Measurements from ENCODE around the gene RRAD.

- TF ChIP-seq POLR2AphosphoS5 (IDR thresholded peaks at IDR 0.05) (no peak), EZH2 (IDR thresholded peaks at IDR 0.05; ENCODE audit: borderline replicate concordance, insufficient read depth, low read length, poor library complexity, severe bottlenecking) (no peak), TAF1 (IDR thresholded peaks at IDR 0.05; ENCODE audit: low read depth) (no peak), RAD21 (conservative IDR thresholded peaks at IDR 0.05) (no peak), EP300 (conservative IDR thresholded peaks at IDR 0.05; ENCODE audit: poor library complexity, severe bottlenecking) (no peak)
- TF ChIP-seq, protein P1, sequence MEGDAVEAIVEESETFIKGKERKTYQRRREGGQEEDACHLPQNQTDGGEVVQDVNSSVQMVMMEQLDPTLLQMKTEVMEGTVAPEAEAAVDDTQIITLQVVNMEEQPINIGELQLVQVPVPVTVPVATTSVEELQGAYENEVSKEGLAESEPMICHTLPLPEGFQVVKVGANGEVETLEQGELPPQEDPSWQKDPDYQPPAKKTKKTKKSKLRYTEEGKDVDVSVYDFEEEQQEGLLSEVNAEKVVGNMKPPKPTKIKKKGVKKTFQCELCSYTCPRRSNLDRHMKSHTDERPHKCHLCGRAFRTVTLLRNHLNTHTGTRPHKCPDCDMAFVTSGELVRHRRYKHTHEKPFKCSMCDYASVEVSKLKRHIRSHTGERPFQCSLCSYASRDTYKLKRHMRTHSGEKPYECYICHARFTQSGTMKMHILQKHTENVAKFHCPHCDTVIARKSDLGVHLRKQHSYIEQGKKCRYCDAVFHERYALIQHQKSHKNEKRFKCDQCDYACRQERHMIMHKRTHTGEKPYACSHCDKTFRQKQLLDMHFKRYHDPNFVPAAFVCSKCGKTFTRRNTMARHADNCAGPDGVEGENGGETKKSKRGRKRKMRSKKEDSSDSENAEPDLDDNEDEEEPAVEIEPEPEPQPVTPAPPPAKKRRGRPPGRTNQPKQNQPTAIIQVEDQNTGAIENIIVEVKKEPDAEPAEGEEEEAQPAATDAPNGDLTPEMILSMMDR (IDR thresholded peaks at IDR 0.05; ENCODE audit: poor library complexity, severe bottlenecking): no peak
- TF ChIP-seq, protein P2, sequence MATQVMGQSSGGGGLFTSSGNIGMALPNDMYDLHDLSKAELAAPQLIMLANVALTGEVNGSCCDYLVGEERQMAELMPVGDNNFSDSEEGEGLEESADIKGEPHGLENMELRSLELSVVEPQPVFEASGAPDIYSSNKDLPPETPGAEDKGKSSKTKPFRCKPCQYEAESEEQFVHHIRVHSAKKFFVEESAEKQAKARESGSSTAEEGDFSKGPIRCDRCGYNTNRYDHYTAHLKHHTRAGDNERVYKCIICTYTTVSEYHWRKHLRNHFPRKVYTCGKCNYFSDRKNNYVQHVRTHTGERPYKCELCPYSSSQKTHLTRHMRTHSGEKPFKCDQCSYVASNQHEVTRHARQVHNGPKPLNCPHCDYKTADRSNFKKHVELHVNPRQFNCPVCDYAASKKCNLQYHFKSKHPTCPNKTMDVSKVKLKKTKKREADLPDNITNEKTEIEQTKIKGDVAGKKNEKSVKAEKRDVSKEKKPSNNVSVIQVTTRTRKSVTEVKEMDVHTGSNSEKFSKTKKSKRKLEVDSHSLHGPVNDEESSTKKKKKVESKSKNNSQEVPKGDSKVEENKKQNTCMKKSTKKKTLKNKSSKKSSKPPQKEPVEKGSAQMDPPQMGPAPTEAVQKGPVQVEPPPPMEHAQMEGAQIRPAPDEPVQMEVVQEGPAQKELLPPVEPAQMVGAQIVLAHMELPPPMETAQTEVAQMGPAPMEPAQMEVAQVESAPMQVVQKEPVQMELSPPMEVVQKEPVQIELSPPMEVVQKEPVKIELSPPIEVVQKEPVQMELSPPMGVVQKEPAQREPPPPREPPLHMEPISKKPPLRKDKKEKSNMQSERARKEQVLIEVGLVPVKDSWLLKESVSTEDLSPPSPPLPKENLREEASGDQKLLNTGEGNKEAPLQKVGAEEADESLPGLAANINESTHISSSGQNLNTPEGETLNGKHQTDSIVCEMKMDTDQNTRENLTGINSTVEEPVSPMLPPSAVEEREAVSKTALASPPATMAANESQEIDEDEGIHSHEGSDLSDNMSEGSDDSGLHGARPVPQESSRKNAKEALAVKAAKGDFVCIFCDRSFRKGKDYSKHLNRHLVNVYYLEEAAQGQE (IDR thresholded peaks at IDR 0.05; ENCODE audit: borderline replicate concordance): no peak
Observed at GRCh38 chr16:66878067-66878466, 47.3 kb downstream of the RRAD start.
